Neural progenitor cell (in vitro differentiated cells): ENCODE data around the gene GALNT18.

ENCODE experiments used
- CTCF ChIP-seq: fragments of 200-600 bp; sonication (generic); IDR thresholded peaks from 2 replicates; pipeline ENCODE4 v1.5.1; 2017; ENCODE audit warnings: antibody characterized with exemption, mild to moderate bottlenecking
- EZH2 ChIP-seq: fragments of 200-600 bp; sonication (generic); IDR thresholded peaks from 2 replicates; pipeline ENCODE4 v1.6.1; 2017; ENCODE audit warnings: antibody characterized with exemption, mild to moderate bottlenecking, moderate library complexity
- EZH2phosphoT487 ChIP-seq: fragments of 200-600 bp; sonication (generic); IDR thresholded peaks from 2 replicates; pipeline ENCODE4 v1.6.1; 2017; ENCODE audit warnings: antibody characterized with exemption

- TF ChIP-seq CTCF, result no peak
- no peak for TF ChIP-seq EZH2phosphoT487
- TF ChIP-seq EZH2, result no peak
Measured at GRCh38 chr11:11502263-11502861, 119.4 kb downstream of the GALNT18 start.
